ENCODE measurements around the gene PRPF6. TPM values are rescaled to one million over a fixed set of nuclear protein-coding genes. Genes with fewer than 3 reads are reported as not detected.
"Not testable (repeated sequence)": the region's sequence is repeated elsewhere in the genome, so short reads cannot be mapped to it uniquely, and the experiment has no call there.

Gene PRPF6
- total RNA-seq, 1 donor from 2014 or later = 51.9 TPM

DNA sequence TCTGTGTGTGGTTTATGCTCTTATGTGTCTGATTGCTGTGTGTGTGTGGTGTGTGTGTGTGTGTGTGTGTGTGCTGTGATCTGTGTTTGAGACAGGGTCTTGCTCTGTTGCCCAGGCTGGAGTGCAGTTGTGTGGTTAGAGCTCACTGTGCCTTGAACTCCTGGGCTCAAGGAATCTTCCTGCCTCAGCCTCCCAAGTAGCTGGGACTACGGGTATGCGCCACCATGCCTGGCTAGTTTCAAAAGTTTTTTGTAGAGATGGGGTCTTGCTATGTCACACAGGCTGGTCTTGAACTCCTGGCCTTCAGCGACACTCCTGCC lies 7.8 kb upstream of the PRPF6 start:
- peaks cover 3% of the 10 kb centered on the region for H3K36me3 Mint-ChIP-seq
- Histone ChIP-seq H3K27me3 (peaks cover 15% of the 10 kb centered on the region), H3K36me3 (no peaks in the 10 kb centered on the region), H3F3A (ENCODE audit: low read depth) (peaks cover 22% of the 10 kb centered on the region), H3K27ac (no peak overlapping the region), H3K4me1 (peaks cover 10% of the 10 kb centered on the region), H2AFZ (replicated peaks) (no peak overlapping the region), H3K79me2 (ENCODE audit: low read depth) (peaks cover 10% of the 10 kb centered on the region), H3K4me2 (peak overlapping the region; percentile 72), H3K4me3 (no peak overlapping the region), H3K9ac (no peak overlapping the region), H4K20me1 (ENCODE audit: low read depth) (no peaks in the 10 kb centered on the region), H3K9me3 (ENCODE audit: low read depth) (no peaks in the 10 kb centered on the region)
- no peaks in the 10 kb centered on the region for H3K9me3 Mint-ChIP-seq
- H3K4me1 Mint-ChIP-seq = peaks cover 19% of the 10 kb centered on the region
- TF ChIP-seq, protein P1, sequence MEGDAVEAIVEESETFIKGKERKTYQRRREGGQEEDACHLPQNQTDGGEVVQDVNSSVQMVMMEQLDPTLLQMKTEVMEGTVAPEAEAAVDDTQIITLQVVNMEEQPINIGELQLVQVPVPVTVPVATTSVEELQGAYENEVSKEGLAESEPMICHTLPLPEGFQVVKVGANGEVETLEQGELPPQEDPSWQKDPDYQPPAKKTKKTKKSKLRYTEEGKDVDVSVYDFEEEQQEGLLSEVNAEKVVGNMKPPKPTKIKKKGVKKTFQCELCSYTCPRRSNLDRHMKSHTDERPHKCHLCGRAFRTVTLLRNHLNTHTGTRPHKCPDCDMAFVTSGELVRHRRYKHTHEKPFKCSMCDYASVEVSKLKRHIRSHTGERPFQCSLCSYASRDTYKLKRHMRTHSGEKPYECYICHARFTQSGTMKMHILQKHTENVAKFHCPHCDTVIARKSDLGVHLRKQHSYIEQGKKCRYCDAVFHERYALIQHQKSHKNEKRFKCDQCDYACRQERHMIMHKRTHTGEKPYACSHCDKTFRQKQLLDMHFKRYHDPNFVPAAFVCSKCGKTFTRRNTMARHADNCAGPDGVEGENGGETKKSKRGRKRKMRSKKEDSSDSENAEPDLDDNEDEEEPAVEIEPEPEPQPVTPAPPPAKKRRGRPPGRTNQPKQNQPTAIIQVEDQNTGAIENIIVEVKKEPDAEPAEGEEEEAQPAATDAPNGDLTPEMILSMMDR (IDR thresholded peaks at IDR 0.05) = no peak
- no peak for TF ChIP-seq EZH2 (IDR thresholded peaks at IDR 0.05)
- TF ChIP-seq EZH2phosphoT487 (IDR thresholded peaks at IDR 0.05) = no peak
- peaks cover 7% of the 10 kb centered on the region for H3K27me3 Mint-ChIP-seq (ENCODE audit: insufficient read depth, low read depth)
- no peak for DNase-seq (ENCODE audit: low spot score)
- no peak overlapping the region for H3K27ac Mint-ChIP-seq
- H3K4me3 Mint-ChIP-seq = peak overlapping the region; percentile 76

DNA sequence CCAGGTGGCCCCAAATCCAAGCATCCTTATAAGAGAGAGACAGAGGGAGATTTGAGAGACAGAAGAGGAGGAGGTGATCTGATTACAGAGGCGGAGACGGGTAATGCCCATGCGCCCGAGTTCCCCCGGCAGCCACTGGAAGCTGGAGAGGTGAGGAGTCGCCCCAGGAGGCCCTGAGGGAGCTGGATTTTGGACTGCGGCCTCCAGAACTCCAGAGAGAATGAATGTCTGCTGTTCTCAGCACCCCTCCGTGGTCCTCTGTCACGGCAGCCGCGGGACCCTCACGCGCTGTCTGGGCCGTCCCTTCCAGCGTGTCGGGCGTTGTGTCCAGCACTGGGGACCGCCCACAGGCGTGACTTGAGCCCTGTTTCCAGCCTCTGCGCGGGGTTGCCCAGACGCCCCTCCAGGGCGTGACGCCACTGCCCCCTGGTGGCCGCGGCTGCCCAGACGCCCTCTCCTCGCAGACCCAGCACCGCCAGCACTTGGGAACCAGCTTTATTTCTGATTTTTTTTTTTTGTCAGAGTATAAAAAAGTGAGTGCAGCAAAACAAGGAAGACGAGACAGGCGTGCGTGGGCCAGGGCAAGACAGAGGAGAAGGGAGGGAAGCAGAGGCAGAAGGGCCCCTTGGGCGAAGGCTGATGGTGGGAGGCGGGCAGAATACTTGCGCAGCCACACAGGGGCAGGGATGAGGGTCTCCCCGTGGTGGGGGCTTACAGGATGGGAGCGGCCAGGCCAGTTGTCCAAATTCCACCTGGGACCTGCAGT lies 7.1 kb upstream of the PRPF6 start:
- Histone ChIP-seq H2AFZ (replicated peaks) (peak overlapping the region; percentile 84), H3K27me3 (peaks cover 20% of the 10 kb centered on the region), H3K79me2 (ENCODE audit: low read depth) (peaks cover 3% of the 10 kb centered on the region), H3F3A (ENCODE audit: low read depth) (peaks cover 28% of the 10 kb centered on the region), H3K9me3 (ENCODE audit: low read depth) (no peaks in the 10 kb centered on the region), H3K27ac (no peak overlapping the region), H3K9ac (no peak overlapping the region), H4K20me1 (ENCODE audit: low read depth) (no peaks in the 10 kb centered on the region), H3K36me3 (no peaks in the 10 kb centered on the region), H3K4me1 (peaks cover 9% of the 10 kb centered on the region), H3K4me2 (peak overlapping the region; percentile 72), H3K4me3 (peak overlapping the region; percentile 41)
- peaks cover 17% of the 10 kb centered on the region for H3K4me1 Mint-ChIP-seq
- peak; percentile 94 for DNase-seq (ENCODE audit: low spot score)
- no peak overlapping the region for H3K27ac Mint-ChIP-seq
- peak overlapping the region; percentile 66 for H3K4me3 Mint-ChIP-seq
- peaks cover 11% of the 10 kb centered on the region for H3K27me3 Mint-ChIP-seq (ENCODE audit: insufficient read depth, low read depth)
- H3K36me3 Mint-ChIP-seq = peaks cover 3% of the 10 kb centered on the region
- no peaks in the 10 kb centered on the region for H3K9me3 Mint-ChIP-seq
- no peak for TF ChIP-seq EZH2phosphoT487 (IDR thresholded peaks at IDR 0.05)
- no peak for TF ChIP-seq EZH2 (IDR thresholded peaks at IDR 0.05)
- TF ChIP-seq, protein P1 (IDR thresholded peaks at IDR 0.05) = peak; percentile 99

DNA sequence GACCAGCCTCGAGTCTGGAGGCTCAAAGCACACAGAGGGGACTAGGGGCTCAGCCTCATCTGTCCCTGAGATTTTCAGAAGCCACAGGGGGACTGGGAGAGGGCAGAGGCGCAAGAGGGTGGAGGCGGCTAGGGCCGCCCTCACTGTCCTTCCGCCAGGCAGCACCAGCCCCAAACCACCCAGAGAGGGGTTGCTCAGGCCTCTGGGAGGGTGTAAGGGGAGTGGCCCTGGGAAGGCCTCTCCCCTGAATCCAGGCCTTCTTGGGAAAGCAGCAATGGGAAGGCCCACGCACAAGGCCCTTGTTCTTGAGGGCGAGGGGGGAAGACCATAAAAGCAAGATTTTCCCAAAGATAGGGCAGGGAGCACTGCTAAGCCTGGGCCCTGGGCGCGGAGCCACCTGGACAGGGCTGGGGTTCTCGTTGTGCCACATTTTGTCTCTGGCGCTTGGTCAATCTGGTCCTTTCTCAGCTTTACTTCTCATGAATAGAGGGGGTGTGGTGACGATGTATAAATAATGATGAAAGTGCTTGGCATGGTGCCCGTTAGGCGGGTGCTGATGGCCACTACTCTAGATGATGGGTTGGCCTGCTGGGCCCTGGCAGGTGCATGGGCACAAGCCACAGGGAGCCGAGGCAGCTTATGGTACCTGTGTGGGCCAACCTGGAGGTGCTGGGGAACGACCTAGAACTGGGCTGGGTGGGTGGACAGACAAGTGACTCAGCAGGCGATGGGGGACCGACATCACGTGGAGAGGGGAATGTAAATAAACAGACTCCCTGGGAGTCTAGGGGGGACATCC lies 6.3 kb upstream of the PRPF6 start:
- Histone ChIP-seq H3K9ac (no peak overlapping the region), H3K4me2 (no peak overlapping the region), H3K4me3 (no peak overlapping the region), H2AFZ (replicated peaks) (no peak overlapping the region), H3K36me3 (no peaks in the 10 kb centered on the region), H3K4me1 (peaks cover 6% of the 10 kb centered on the region), H4K20me1 (ENCODE audit: low read depth) (no peaks in the 10 kb centered on the region), H3F3A (ENCODE audit: low read depth) (peaks cover 32% of the 10 kb centered on the region), H3K9me3 (ENCODE audit: low read depth) (no peaks in the 10 kb centered on the region), H3K27me3 (peaks cover 20% of the 10 kb centered on the region), H3K79me2 (ENCODE audit: low read depth) (no peaks in the 10 kb centered on the region), H3K27ac (no peak overlapping the region)
- H3K36me3 Mint-ChIP-seq = peaks cover 3% of the 10 kb centered on the region
- H3K4me1 Mint-ChIP-seq = peaks cover 15% of the 10 kb centered on the region
- TF ChIP-seq, protein P1 (IDR thresholded peaks at IDR 0.05) = no peak
- TF ChIP-seq EZH2phosphoT487 (IDR thresholded peaks at IDR 0.05) = no peak
- no peak for TF ChIP-seq EZH2 (IDR thresholded peaks at IDR 0.05)
- H3K27me3 Mint-ChIP-seq (ENCODE audit: insufficient read depth, low read depth) = peaks cover 11% of the 10 kb centered on the region
- H3K9me3 Mint-ChIP-seq = no peaks in the 10 kb centered on the region
- DNase-seq (ENCODE audit: low spot score) = no peak
- no peak overlapping the region for H3K27ac Mint-ChIP-seq
- peak overlapping the region; percentile 28 for H3K4me3 Mint-ChIP-seq

DNA sequence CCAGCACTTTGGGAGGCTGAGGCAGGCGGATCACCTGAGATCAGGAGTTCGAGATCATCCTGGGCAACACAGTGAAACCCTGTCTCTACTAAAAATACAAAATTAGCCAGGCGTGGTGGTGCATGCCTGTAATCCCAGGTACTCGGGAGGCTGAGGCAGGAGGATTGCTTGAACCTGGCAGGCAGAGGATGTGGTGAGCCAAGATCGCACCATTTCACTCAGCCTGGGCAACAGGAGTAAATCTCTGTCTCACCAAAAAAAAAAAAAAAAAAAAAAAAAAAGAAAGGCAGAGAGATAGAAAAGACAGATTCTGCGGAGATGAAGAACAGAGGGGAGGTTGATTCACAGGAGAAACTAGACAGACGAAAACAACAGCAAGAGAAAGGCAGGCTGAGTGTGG lies 4.4 kb upstream of the PRPF6 start:
- Histone ChIP-seq H3K4me1 (peaks cover 11% of the 10 kb centered on the region), H3F3A (ENCODE audit: low read depth) (peaks cover 39% of the 10 kb centered on the region)
- H3K27ac ChIP-seq; H3K9me3 ChIP-seq (ENCODE audit: low read depth); H3K4me2 ChIP-seq; H3K36me3 ChIP-seq; H3K79me2 ChIP-seq (ENCODE audit: low read depth); H3K9ac ChIP-seq; H4K20me1 ChIP-seq (ENCODE audit: low read depth); H3K4me3 ChIP-seq; H3K9me3 Mint-ChIP-seq; H3K27ac Mint-ChIP-seq; H3K4me3 Mint-ChIP-seq; H3K27me3 ChIP-seq; H3K36me3 Mint-ChIP-seq; DNase-seq (ENCODE audit: low spot score); H2AFZ ChIP-seq (replicated peaks): not testable (repeated sequence)
- peaks cover 14% of the 10 kb centered on the region for H3K27me3 Mint-ChIP-seq (ENCODE audit: insufficient read depth, low read depth)
- H3K4me1 Mint-ChIP-seq = peaks cover 30% of the 10 kb centered on the region
